ENCODE results near the gene SLC28A1. TPM values are rescaled to one million over a fixed set of nuclear protein-coding genes. Genes with fewer than 3 reads are reported as not detected.
"Not testable (repeated sequence)": the region's sequence is repeated elsewhere in the genome, so short reads cannot be mapped to it uniquely, and the experiment has no call there.

The SLC28A1 gene
- total RNA-seq: not detected

- Mint-ChIP-seq H3K27ac (no peak within 1 kb of the TSS), H3K4me3 (no peak within 1 kb of the TSS), H3K36me3 (no peaks in the 10 kb centered on the region), H3K9me3 (no peaks in the 10 kb centered on the region), H3K27me3 (no peaks in the 10 kb centered on the region), H3K4me1 (ENCODE audit: low read depth) (no peaks in the 10 kb centered on the region)
- ChIA-PET CTCF (interaction anchor here (1.6 kb wide), 1 partner anchor 44 kb away, joined by 5 read pairs; no protein-coding TSS in a partner anchor), POLR2A (no interaction called here)
- no peak for DNase-seq
- intact Hi-C loops (cut with micrococcal nuclease): no loop called here
Observed at GRCh38 chr15:84883916-84884781, at the start of gene SLC28A1. SLC28A1 (plus strand) TSS chr15:84884662; CDS start chr15:84887761, 3,099 bp downstream.

GRCh38 chr15:84834969-84835368 is 49.5 kb upstream of the SLC28A1 start:
- intact Hi-C loops (cut with micrococcal nuclease): no loop called here
- Mint-ChIP-seq H3K27me3 (no peaks in the 10 kb centered on the region), H3K4me1 (ENCODE audit: low read depth) (no peaks in the 10 kb centered on the region), H3K9me3 (no peaks in the 10 kb centered on the region), H3K27ac (no peak overlapping the region), H3K4me3 (no peak overlapping the region), H3K36me3 (no peaks in the 10 kb centered on the region)
- ChIA-PET CTCF (interaction anchor here (1.1 to 1.5 kb wide), 2 partner anchors 11 to 43 kb away, joined by 3 read pairs; no protein-coding TSS in a partner anchor), POLR2A (interaction anchor here (0.6 kb wide), 1 partner anchor 15 kb away, joined by 4 read pairs; no protein-coding TSS in a partner anchor)
- no peak for DNase-seq

- Mint-ChIP-seq H3K4me1 (ENCODE audit: low read depth) (no peaks in the 10 kb centered on the region), H3K9me3 (no peaks in the 10 kb centered on the region), H3K27ac (no peak overlapping the region), H3K27me3 (no peaks in the 10 kb centered on the region), H3K36me3 (no peaks in the 10 kb centered on the region), H3K4me3 (no peak overlapping the region)
- POLR2A ChIA-PET: interaction anchor here (0.6 kb wide), 1 partner anchor 14 kb away, joined by 4 read pairs; no protein-coding TSS in a partner anchor
- CTCF ChIA-PET: interaction anchor here (0.6 kb wide), 1 partner anchor 24 kb away, joined by 4 read pairs; no protein-coding TSS in a partner anchor
- no peak for DNase-seq
- intact Hi-C loops (cut with micrococcal nuclease): no loop called here
Observed at GRCh38 chr15:84835661-84836337, 48.7 kb upstream of the SLC28A1 start.

GRCh38 chr15:84836844-84837243 is 47.6 kb upstream of the SLC28A1 start:
- H3K36me3 Mint-ChIP-seq: no peaks in the 10 kb centered on the region
- H3K4me3 Mint-ChIP-seq: no peak overlapping the region
- ChIA-PET POLR2A (no interaction called here), CTCF (interaction anchor here (0.5 kb wide), 1 partner anchor 273 kb away, joined by 3 read pairs; no protein-coding TSS in a partner anchor)
- peaks cover 3% of the 10 kb centered on the region for H3K27me3 Mint-ChIP-seq
- H3K27ac Mint-ChIP-seq: no peak overlapping the region
- intact Hi-C loops (cut with micrococcal nuclease): no loop called here
- no peak for DNase-seq
- H3K4me1 Mint-ChIP-seq (ENCODE audit: low read depth): no peaks in the 10 kb centered on the region
- no peaks in the 10 kb centered on the region for H3K9me3 Mint-ChIP-seq

GRCh38 chr15:84839714-84840113 is 44.7 kb upstream of the SLC28A1 start:
- no peak overlapping the region for H3K27ac Mint-ChIP-seq
- CTCF ChIA-PET: no interaction called here
- H3K27me3 Mint-ChIP-seq: peaks cover 5% of the 10 kb centered on the region
- no peak overlapping the region for H3K4me3 Mint-ChIP-seq
- no peaks in the 10 kb centered on the region for H3K36me3 Mint-ChIP-seq
- H3K9me3 Mint-ChIP-seq: no peaks in the 10 kb centered on the region
- DNase-seq: no peak
- H3K4me1 Mint-ChIP-seq (ENCODE audit: low read depth): no peaks in the 10 kb centered on the region
- intact Hi-C loops (cut with micrococcal nuclease): no loop called here
- POLR2A ChIA-PET: no interaction called here

- Mint-ChIP-seq H3K27me3 (peaks cover 5% of the 10 kb centered on the region), H3K9me3 (no peaks in the 10 kb centered on the region), H3K36me3 (no peaks in the 10 kb centered on the region), H3K4me3 (no peak overlapping the region), H3K27ac (no peak overlapping the region), H3K4me1 (ENCODE audit: low read depth) (no peaks in the 10 kb centered on the region)
- CTCF ChIA-PET: no interaction called here
- DNase-seq: no peak
- POLR2A ChIA-PET: no interaction called here
- intact Hi-C loops (cut with micrococcal nuclease): no loop called here
Observed at GRCh38 chr15:84840255-84840654, 44.2 kb upstream of the SLC28A1 start.

GRCh38 chr15:84840741-84841429 is 43.6 kb upstream of the SLC28A1 start:
- peaks cover 5% of the 10 kb centered on the region for H3K27me3 Mint-ChIP-seq
- CTCF ChIA-PET: no interaction called here
- intact Hi-C loops (cut with micrococcal nuclease): no loop called here
- H3K4me3 Mint-ChIP-seq: no peak overlapping the region
- no peak overlapping the region for H3K27ac Mint-ChIP-seq
- no peaks in the 10 kb centered on the region for H3K36me3 Mint-ChIP-seq
- no peaks in the 10 kb centered on the region for H3K4me1 Mint-ChIP-seq (ENCODE audit: low read depth)
- no peaks in the 10 kb centered on the region for H3K9me3 Mint-ChIP-seq
- DNase-seq: no peak
- POLR2A ChIA-PET: no interaction called here

GRCh38 chr15:84842781-84843180 is 41.7 kb upstream of the SLC28A1 start:
- Mint-ChIP-seq H3K4me3 (no peak overlapping the region), H3K4me1 (ENCODE audit: low read depth) (no peaks in the 10 kb centered on the region), H3K36me3 (peaks cover 9% of the 10 kb centered on the region), H3K27ac (no peak overlapping the region), H3K9me3 (peaks cover 12% of the 10 kb centered on the region), H3K27me3 (peaks cover 5% of the 10 kb centered on the region)
- intact Hi-C loops (cut with micrococcal nuclease): no loop called here
- CTCF ChIA-PET: no interaction called here
- no peak for DNase-seq
- POLR2A ChIA-PET: no interaction called here

GRCh38 chr15:84844964-84845363 is 39.5 kb upstream of the SLC28A1 start:
- POLR2A ChIA-PET: no interaction called here
- intact Hi-C loops (cut with micrococcal nuclease): loop anchor here (1.0 kb wide), 1 partner anchor 83 kb away; no protein-coding TSS in a partner anchor
- no peak overlapping the region for H3K4me3 Mint-ChIP-seq
- H3K9me3 Mint-ChIP-seq: peaks cover 18% of the 10 kb centered on the region
- CTCF ChIA-PET: interaction anchor here (0.5 to 2.5 kb wide), 10 partner anchors 10 to 683 kb away, joined by 3 to 8 read pairs (median 4); no protein-coding TSS in a partner anchor
- peaks cover 5% of the 10 kb centered on the region for H3K27me3 Mint-ChIP-seq
- DNase-seq: no peak
- H3K27ac Mint-ChIP-seq: no peak overlapping the region
- H3K4me1 Mint-ChIP-seq (ENCODE audit: low read depth): no peaks in the 10 kb centered on the region
- peaks cover 9% of the 10 kb centered on the region for H3K36me3 Mint-ChIP-seq

- H3K4me1 Mint-ChIP-seq (ENCODE audit: low read depth); H3K36me3 Mint-ChIP-seq; POLR2A ChIA-PET; H3K4me3 Mint-ChIP-seq; H3K27me3 Mint-ChIP-seq; H3K27ac Mint-ChIP-seq: not testable (repeated sequence)
- CTCF ChIA-PET: interaction anchor here (0.8 to 2.5 kb wide), 6 partner anchors 11 to 258 kb away, joined by 3 to 8 read pairs (median 5); no protein-coding TSS in a partner anchor
- intact Hi-C loops (cut with micrococcal nuclease): loop anchor here (1.0 kb wide), 1 partner anchor 83 kb away; no protein-coding TSS in a partner anchor
- peaks cover 18% of the 10 kb centered on the region for H3K9me3 Mint-ChIP-seq
- peak; percentile 58 for DNase-seq
Observed at GRCh38 chr15:84845631-84846030, 38.8 kb upstream of the SLC28A1 start.

- H3K4me3 Mint-ChIP-seq: no peak overlapping the region
- ChIA-PET POLR2A (no interaction called here), CTCF (interaction anchor here (1.4 to 2.5 kb wide), 4 partner anchors 12 to 82 kb away, joined by 3 to 8 read pairs (median 6); no protein-coding TSS in a partner anchor)
- H3K36me3 Mint-ChIP-seq: peaks cover 9% of the 10 kb centered on the region
- intact Hi-C loops (cut with micrococcal nuclease): no loop called here
- H3K4me1 Mint-ChIP-seq (ENCODE audit: low read depth): no peaks in the 10 kb centered on the region
- H3K27ac Mint-ChIP-seq: no peak overlapping the region
- DNase-seq: no peak
- H3K9me3 Mint-ChIP-seq: peaks cover 18% of the 10 kb centered on the region
- H3K27me3 Mint-ChIP-seq: peaks cover 5% of the 10 kb centered on the region
Observed at GRCh38 chr15:84846269-84846668, 38.2 kb upstream of the SLC28A1 start.

- Mint-ChIP-seq H3K9me3 (peaks cover 18% of the 10 kb centered on the region), H3K36me3 (peaks cover 9% of the 10 kb centered on the region), H3K27ac (no peak overlapping the region), H3K4me3 (no peak overlapping the region), H3K4me1 (ENCODE audit: low read depth) (no peaks in the 10 kb centered on the region), H3K27me3 (no peaks in the 10 kb centered on the region)
- intact Hi-C loops (cut with micrococcal nuclease): no loop called here
- no peak for DNase-seq
- CTCF ChIA-PET: interaction anchor here (2.5 kb wide), 1 partner anchor 23 kb away, joined by 8 read pairs; no protein-coding TSS in a partner anchor
- POLR2A ChIA-PET: no interaction called here
Observed at GRCh38 chr15:84847382-84847781, 37.1 kb upstream of the SLC28A1 start.
